Measurements from ENCODE around the gene TLE7. TPM values are rescaled to one million over a fixed set of nuclear protein-coding genes. Genes with fewer than 3 reads are reported as not detected.

TLE7 gene
- total RNA-seq, 4 donors from 2014 or later, result not detected

GRCh38 chr16:71428883-71429282 lies 13.0 kb downstream of the TLE7 start:
- 79 to 81% methylated on average over 2 of the region's 2 CpGs for WGBS, 2 donors
- no peak for DNase-seq (ENCODE audit: low spot score in 2 of 2)

GRCh38 chr16:71428385-71428784 lies 13.5 kb downstream of the TLE7 start:
- TF ChIP-seq CTCF (IDR thresholded peaks at IDR 0.05) (no peak), POLR2A (IDR thresholded peaks at IDR 0.05) (no peak)
- DNase-seq (ENCODE audit: low spot score in 2 of 2), result no peak
- intact Hi-C loops (cut with DNase I; ENCODE audit: low total_unique reads), result no loop called here
- no peak overlapping the region for H3K4me3 ChIP-seq (ENCODE audit: low read depth, poor library complexity, severe bottlenecking)

More at GRCh38 chr16:71428883-71429282, 13.0 kb downstream of the TLE7 start:
- no peak overlapping the region for H3K4me3 ChIP-seq (ENCODE audit: low read depth, poor library complexity, severe bottlenecking)
- intact Hi-C loops (cut with DNase I; ENCODE audit: low total_unique reads), result no loop called here
- TF ChIP-seq POLR2A (IDR thresholded peaks at IDR 0.05) (no peak), CTCF (IDR thresholded peaks at IDR 0.05) (no peak)

GRCh38 chr16:71426880-71427615 lies 14.8 kb downstream of the TLE7 start:
- no peak for TF ChIP-seq CTCF (IDR thresholded peaks at IDR 0.05)
- no peak for TF ChIP-seq POLR2A (IDR thresholded peaks at IDR 0.05)
- 60 to 72% methylated on average over 12 of the region's 12 CpGs for WGBS, 2 donors
- H3K4me3 ChIP-seq (ENCODE audit: low read depth, poor library complexity, severe bottlenecking), result no peak overlapping the region
- intact Hi-C loops (cut with DNase I; ENCODE audit: low total_unique reads), result no loop called here
- DNase-seq (ENCODE audit: low spot score in 2 of 2), result no peak

- peak in 1 of 3 donors; percentile 30 for TF ChIP-seq CTCF (IDR thresholded peaks at IDR 0.05)
- no peak for TF ChIP-seq POLR2A (IDR thresholded peaks at IDR 0.05)
- no peak overlapping the region for H3K4me3 ChIP-seq (ENCODE audit: low read depth, poor library complexity, severe bottlenecking)
- peak in 1 of 2 donors; percentile 84 for DNase-seq (ENCODE audit: low spot score in 2 of 2)
- WGBS, 2 donors, result 2 to 5% methylated on average over 31 to 34 of the region's 48 CpGs
- intact Hi-C loops (cut with DNase I; ENCODE audit: low total_unique reads), result no loop called here
These were observed 15.6 kb downstream of the TLE7 start for GRCh38 chr16:71426069-71426879.

GRCh38 chr16:71425746-71426068 lies 16.1 kb downstream of the TLE7 start:
- WGBS, 2 donors, result 10 to 11% methylated on average over 18 of the region's 18 CpGs
- intact Hi-C loops (cut with DNase I; ENCODE audit: low total_unique reads), result no loop called here
- no peak for TF ChIP-seq POLR2A (IDR thresholded peaks at IDR 0.05)
- H3K4me3 ChIP-seq (ENCODE audit: low read depth, poor library complexity, severe bottlenecking), result no peak overlapping the region
- peak in 1 of 2 donors; percentile 75 for DNase-seq (ENCODE audit: low spot score in 2 of 2)

GRCh38 chr16:71424626-71425025 lies 17.2 kb downstream of the TLE7 start:
- no peak overlapping the region for H3K4me3 ChIP-seq (ENCODE audit: low read depth, poor library complexity, severe bottlenecking)
- peak in 1 of 2 donors; percentile 68 for DNase-seq (ENCODE audit: low spot score in 2 of 2)
- intact Hi-C loops (cut with DNase I; ENCODE audit: low total_unique reads), result no loop called here
- WGBS, 2 donors, result 67 to 69% methylated on average over 5 to 6 of the region's 6 CpGs
- TF ChIP-seq POLR2A (IDR thresholded peaks at IDR 0.05) (no peak), CTCF (IDR thresholded peaks at IDR 0.05) (no peak)

Measured in lower leg skin (tissue), 4 donors.